Peyer's patch (tissue), 4 donors: ENCODE data around the gene TUBGCP5. TPM values are rescaled to one million over a fixed set of nuclear protein-coding genes. Genes with fewer than 3 reads are reported as not detected.
"Not testable (repeated sequence)": the region's sequence is repeated elsewhere in the genome, so short reads cannot be mapped to it uniquely, and the experiment has no call there.

Experiments
- DNase-seq, 3 donors: peaks; one replicate each; pipeline ENCODE4 v3.0.0-alpha.2; 2017 to 2019
- H3K27ac ChIP-seq, 4 donors: fragments of 200-600 bp; sonication (generic); one replicate each; pipeline ENCODE4 v1.5.1; 2016 to 2019
- H3K27me3 ChIP-seq, 2 donors: fragments of 200-600 bp; sonication (generic); one replicate each; pipeline ENCODE4 v1.5.1; 2019
- H3K36me3 ChIP-seq, 3 donors: fragments of 200-600 bp; sonication (generic); one replicate each; pipeline ENCODE4 v1.5.1; 2016 to 2019
- H3K4me1 ChIP-seq, 4 donors: fragments of 200-600 bp; sonication (generic); one replicate each; pipeline ENCODE4 v1.5.1; 2016 to 2019
- H3K4me3 ChIP-seq, 4 donors: fragments of 200-600 bp; sonication (generic); 1 replicate in 3 of 4; 2 replicates in 1 of 4; pipeline ENCODE4 v1.5.1; 2016 to 2019; ENCODE audit warnings: mild to moderate bottlenecking in 1 of 4
- H3K9me3 ChIP-seq, 4 donors: fragments of 200-600 bp; sonication (generic); one replicate each; pipeline ENCODE4 v1.5.1; 2016 to 2019; ENCODE audit warnings: mild to moderate bottlenecking in 1 of 4
- POLR2A ChIP-seq, 2 donors: fragments of 450-650 bp; IDR thresholded peaks; one replicate each; pipeline ENCODE4 v1.5.1; 2017; ENCODE audit warnings: antibody characterized with exemption in 2 of 2, mild to moderate bottlenecking in 2 of 2, moderate library complexity in 2 of 2
- total RNA-seq, 4 donors: library from RNA; depleted of rRNA; stranded (reverse); fragments of >200 nt; gene quantifications; one replicate each; pipeline ENCODE4 v1.1.0, GENCODE V29; 2016
- TF ChIP-seq, protein P1 (sequence below), 6 experiments: fragments of 450-650 bp in 4 of 6; fragments of 200-600 bp in 2 of 6; sonication (generic) in 1 of 6; IDR thresholded peaks; one replicate each; pipeline ENCODE4 v1.5.1; 2017 to 2019; ENCODE audit warnings: antibody characterized with exemption in 6 of 6, mild to moderate bottlenecking in 3 of 6, moderate library complexity in 1 of 6

TUBGCP5 gene
- total RNA-seq, 4 donors from 2014 or later = 10.3 to 35.5 (median 26.1) TPM

DNA sequence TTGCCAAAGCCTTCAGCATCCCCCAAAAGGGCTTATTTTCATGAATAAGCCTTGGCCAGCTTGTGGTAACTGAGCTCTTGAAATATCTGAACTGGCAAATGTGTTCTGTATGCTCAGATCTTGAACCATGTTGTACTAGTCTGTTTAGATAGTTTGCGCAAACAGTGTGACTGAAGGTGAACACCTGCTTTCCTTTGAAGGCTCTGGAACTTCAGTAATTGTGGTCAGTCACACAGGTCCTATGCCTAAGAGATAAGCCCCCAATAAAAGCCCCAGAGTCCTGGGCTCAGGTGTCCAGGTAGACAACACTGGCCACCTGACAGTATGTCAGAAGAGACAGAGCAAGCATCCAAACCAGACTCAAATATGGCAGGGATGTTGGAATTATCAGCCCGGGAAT is 5.4 kb downstream of the TUBGCP5 start:
- TF ChIP-seq, protein P1, sequence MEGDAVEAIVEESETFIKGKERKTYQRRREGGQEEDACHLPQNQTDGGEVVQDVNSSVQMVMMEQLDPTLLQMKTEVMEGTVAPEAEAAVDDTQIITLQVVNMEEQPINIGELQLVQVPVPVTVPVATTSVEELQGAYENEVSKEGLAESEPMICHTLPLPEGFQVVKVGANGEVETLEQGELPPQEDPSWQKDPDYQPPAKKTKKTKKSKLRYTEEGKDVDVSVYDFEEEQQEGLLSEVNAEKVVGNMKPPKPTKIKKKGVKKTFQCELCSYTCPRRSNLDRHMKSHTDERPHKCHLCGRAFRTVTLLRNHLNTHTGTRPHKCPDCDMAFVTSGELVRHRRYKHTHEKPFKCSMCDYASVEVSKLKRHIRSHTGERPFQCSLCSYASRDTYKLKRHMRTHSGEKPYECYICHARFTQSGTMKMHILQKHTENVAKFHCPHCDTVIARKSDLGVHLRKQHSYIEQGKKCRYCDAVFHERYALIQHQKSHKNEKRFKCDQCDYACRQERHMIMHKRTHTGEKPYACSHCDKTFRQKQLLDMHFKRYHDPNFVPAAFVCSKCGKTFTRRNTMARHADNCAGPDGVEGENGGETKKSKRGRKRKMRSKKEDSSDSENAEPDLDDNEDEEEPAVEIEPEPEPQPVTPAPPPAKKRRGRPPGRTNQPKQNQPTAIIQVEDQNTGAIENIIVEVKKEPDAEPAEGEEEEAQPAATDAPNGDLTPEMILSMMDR (IDR thresholded peaks at IDR 0.05) = no peak
- Histone ChIP-seq H3K27ac (no peak overlapping the region), H3K4me1 (peaks cover 0 to 12% (median 0%) of the 10 kb centered on the region in 4 donors), H3K36me3 (peaks cover 0 to 67% (median 0%) of the 10 kb centered on the region in 3 donors), H3K9me3 (no peaks in the 10 kb centered on the region), H3K4me3 (no peak overlapping the region), H3K27me3 (no peaks in the 10 kb centered on the region)
- peak in 1 of 3 donors; percentile 3 for DNase-seq

DNA sequence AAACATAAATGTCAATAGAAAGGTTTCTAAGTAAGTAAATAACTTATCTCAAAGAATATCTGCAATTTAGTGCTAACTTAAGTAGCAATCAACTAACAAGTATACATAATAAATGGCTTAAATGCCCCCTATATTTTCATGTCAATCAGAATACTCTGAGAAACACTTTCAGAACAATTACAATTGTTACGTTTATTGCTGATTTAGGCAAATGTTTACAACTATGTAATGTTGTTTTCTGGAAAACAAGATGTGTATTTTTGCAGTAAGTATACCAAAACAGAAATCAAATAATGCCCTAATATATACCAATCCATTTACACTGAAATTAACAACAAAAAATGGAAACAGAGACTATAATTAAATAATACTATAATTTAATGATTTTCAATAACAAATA is 13.2 kb downstream of the TUBGCP5 start:
- Histone ChIP-seq H3K27ac (no peak overlapping the region), H3K4me1 (no peaks in the 10 kb centered on the region), H3K9me3 (no peaks in the 10 kb centered on the region), H3K27me3 (no peaks in the 10 kb centered on the region), H3K4me3 (no peak overlapping the region), H3K36me3 (peaks cover 0 to 95% (median 0%) of the 10 kb centered on the region in 3 donors)
- DNase-seq = no peak
- TF ChIP-seq, protein P1 (IDR thresholded peaks at IDR 0.05) = no peak
- no peak for TF ChIP-seq POLR2A (IDR thresholded peaks at IDR 0.05)

DNA sequence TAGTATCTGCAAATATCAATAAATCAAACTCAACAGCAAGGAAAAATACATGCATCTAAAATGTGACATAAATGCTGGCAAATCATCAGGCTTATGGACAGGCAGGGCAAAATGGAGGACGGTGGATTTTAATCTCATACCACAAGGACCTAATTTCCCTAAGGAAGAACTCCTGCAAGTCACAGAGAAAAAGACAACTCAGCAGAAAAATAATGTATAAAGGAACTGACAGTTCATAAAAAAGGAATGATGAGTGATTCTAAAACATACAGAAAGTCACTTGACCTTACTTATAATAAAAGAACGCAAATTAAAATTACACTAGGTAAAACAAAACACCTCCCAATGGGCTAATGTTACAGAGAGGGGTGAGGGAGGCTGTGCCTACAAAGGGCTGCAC is 17.2 kb downstream of the TUBGCP5 start:
- Histone ChIP-seq H3K4me3 (no peak overlapping the region), H3K4me1 (no peaks in the 10 kb centered on the region), H3K27ac (no peak overlapping the region), H3K27me3 (no peaks in the 10 kb centered on the region), H3K36me3 (peaks cover 0 to 95% (median 0%) of the 10 kb centered on the region in 3 donors), H3K9me3 (no peaks in the 10 kb centered on the region)
- TF ChIP-seq POLR2A (IDR thresholded peaks at IDR 0.05) = no peak
- TF ChIP-seq, protein P1 (IDR thresholded peaks at IDR 0.05) = no peak
- no peak for DNase-seq

DNA sequence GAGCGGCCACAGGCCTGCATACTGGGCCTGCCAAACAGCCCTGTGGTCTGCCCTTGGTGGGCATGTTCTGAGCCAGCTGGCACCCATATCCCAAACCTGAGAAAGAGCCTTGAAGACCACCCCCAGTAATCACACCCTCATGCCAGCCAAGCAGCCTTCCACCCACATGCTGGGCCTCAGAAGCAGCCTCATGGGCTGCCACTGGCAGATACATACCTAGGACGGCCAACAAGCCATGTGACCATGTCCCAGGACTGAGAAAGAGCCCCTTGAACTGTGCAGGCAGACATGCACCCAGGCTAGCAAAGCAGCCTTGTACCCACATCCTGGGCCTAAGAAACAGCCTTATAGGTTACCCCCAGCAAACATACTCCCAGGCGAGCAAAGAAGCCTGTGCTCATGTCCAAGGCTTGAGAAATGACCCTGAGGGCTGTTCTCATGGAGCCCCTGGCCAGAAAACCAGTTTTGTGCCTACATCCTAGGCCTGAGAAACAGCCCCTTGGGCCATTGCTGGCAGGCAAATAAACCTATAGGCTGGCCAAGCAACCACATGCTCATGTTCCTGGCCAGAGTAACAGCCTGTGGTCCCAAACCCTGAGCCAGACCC is 24.9 kb downstream of the TUBGCP5 start:
- Histone ChIP-seq H3K27ac (no peak overlapping the region), H3K4me1 (no peaks in the 10 kb centered on the region), H3K9me3 (no peaks in the 10 kb centered on the region), H3K4me3 (no peak overlapping the region), H3K36me3 (peaks cover 0 to 91% (median 0%) of the 10 kb centered on the region in 3 donors), H3K27me3 (no peaks in the 10 kb centered on the region)
- TF ChIP-seq, protein P1 (IDR thresholded peaks at IDR 0.05) = no peak
- no peak for TF ChIP-seq POLR2A (IDR thresholded peaks at IDR 0.05)
- peak in 1 of 3 donors; percentile 26 for DNase-seq

DNA sequence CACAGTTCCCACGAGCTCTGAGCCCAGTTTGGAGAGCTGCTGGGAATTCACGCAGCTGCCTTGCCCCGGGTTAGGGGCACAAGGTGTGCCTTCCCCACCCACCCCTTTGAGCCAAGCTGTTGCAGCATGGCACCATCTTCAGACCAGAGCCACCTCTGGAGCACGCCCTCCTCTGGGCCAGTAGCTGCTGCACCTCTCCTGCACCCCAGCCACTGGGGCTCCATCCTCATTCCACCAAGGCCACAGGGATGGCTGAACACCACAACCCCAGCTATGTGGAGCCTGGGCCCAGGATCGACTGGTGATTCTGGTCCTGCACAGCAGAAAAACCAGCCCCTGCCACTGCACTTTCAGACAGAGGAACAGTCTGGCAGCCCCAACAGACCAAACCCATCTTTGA is 25.7 kb downstream of the TUBGCP5 start:
- Histone ChIP-seq H3K27ac (no peak overlapping the region), H3K36me3 (peaks cover 0 to 91% (median 0%) of the 10 kb centered on the region in 3 donors), H3K27me3 (no peaks in the 10 kb centered on the region), H3K4me1 (no peaks in the 10 kb centered on the region), H3K9me3 (no peaks in the 10 kb centered on the region), H3K4me3 (no peak overlapping the region)
- peak in 1 of 3 donors; percentile 13 for DNase-seq
- TF ChIP-seq, protein P1 (IDR thresholded peaks at IDR 0.05) = no peak
- TF ChIP-seq POLR2A (IDR thresholded peaks at IDR 0.05) = no peak

DNA sequence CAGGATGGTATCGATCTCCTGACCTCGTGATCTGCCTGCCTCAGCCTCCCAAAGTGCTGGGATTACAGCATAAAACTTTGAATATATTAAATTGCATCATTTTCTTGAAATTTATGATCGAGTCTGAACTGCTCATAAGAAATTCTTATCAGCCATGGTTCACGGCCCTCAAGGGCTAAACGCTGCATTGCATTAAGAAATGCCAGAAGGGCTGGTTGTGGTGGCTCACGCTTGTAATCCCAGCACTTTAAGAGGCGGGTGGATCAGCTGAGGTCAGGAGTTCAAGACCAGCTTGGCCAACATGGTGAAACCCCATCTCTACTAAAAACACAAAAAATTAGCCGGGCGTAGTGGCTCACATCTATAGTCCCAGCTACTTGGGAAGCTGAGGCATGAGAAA is 26.8 kb downstream of the TUBGCP5 start:
- H3K27ac ChIP-seq, H3K4me3 ChIP-seq, H3K9me3 ChIP-seq, DNase-seq, H3K4me1 ChIP-seq, H3K27me3 ChIP-seq: not testable (repeated sequence)
- H3K36me3 ChIP-seq = peaks cover 0 to 91% (median 0%) of the 10 kb centered on the region in 3 donors
